ENCODE data around the gene HEBP1. TPM values are rescaled to one million over a fixed set of nuclear protein-coding genes. Genes with fewer than 3 reads are reported as not detected.
A peak's percentile ranks its signal among the peaks of the same experiment; 100 is the strongest.

HEBP1 gene
- total RNA-seq, 1 experiment from 2014 or later, result 22.2 TPM

DNA sequence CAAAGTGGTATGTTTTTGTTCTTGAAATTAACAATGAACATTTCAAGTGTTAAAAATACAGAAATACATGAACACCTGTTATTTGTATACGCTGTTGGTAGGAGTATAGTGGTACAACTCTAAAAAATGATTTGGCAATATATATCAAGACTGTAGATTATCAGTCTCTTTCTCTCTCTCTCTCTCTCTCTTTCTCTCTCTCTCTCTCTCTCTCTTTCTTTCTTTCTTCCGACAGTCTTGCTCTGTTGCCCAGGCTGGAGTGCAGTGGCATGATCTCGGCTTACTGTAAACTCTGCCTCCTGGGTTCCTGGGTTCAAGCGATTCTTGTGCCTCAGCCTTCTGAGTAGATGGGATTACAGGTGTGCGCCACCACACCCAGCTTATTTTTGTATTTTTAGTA, 12.6 kb downstream of the HEBP1 start:
- no peak overlapping the region for H2BK15ac ChIP-seq (ENCODE audit: low read depth, low read length)
- H3K36me3 Mint-ChIP-seq (ENCODE audit: insufficient read depth in 1 of 3, low read depth in 3 of 3), result peaks cover 19 to 37% (median 24%) of the 10 kb centered on the region in 3 experiments; a peak in 6 of 7 replicates
- no peak overlapping the region for H2AK5ac ChIP-seq (ENCODE audit: insufficient read length, low read length)
- H3K27ac Mint-ChIP-seq, result peak overlapping the region in 1 of 3 experiments; percentile 66; a peak in 1 of 7 replicates
- no peaks in the 10 kb centered on the region for H3K27me3 Mint-ChIP-seq (ENCODE audit: low read depth)
- H4K91ac ChIP-seq (ENCODE audit: insufficient read length, low read depth, low read length), result no peak overlapping the region
- H2BK120ac ChIP-seq (ENCODE audit: low read depth, low read length, poor library complexity, severe bottlenecking), result no peak overlapping the region
- H3K4me1 ChIP-seq (ENCODE audit: insufficient read depth, low read length), result peaks cover 7% of the 10 kb centered on the region; the same call in 1 of the 2 replicates
- no peak overlapping the region for H2BK12ac ChIP-seq (ENCODE audit: insufficient read length, low read depth, low read length)
- no peak overlapping the region for H4K8ac ChIP-seq (replicated peaks; ENCODE audit: insufficient read length, low read depth, low read length)
- no peaks in the 10 kb centered on the region for H3K79me2 ChIP-seq (ENCODE audit: insufficient read depth, low read length)
- H4K20me1 ChIP-seq (ENCODE audit: control insufficient read depth, insufficient read depth, insufficient read length), result no peaks in the 10 kb centered on the region
- H3K23ac ChIP-seq (ENCODE audit: insufficient read length, low read depth, low read length), result no peak overlapping the region
- no peak overlapping the region for H2AFZ ChIP-seq (ENCODE audit: low read length)
- no peak for TF ChIP-seq CTCF (conservative IDR thresholded peaks at IDR 0.05)
- no peak overlapping the region for H2BK20ac ChIP-seq (ENCODE audit: low read depth, low read length, poor library complexity, severe bottlenecking)
- no peak overlapping the region for H3T11ph ChIP-seq (ENCODE audit: low read length)
- no peak overlapping the region for H3K56ac ChIP-seq (ENCODE audit: insufficient read length, low read depth, low read length)
- H3K4ac ChIP-seq (ENCODE audit: low read depth, low read length), result no peak overlapping the region
- no peak overlapping the region for H4K5ac ChIP-seq (ENCODE audit: insufficient read length, low read depth, low read length)
- H2BK5ac ChIP-seq (ENCODE audit: insufficient read length, low read length), result no peak overlapping the region
- no peak overlapping the region for H3K14ac ChIP-seq (ENCODE audit: insufficient read depth, low read length)
- no peaks in the 10 kb centered on the region for H3K79me1 ChIP-seq (ENCODE audit: insufficient read depth, low read depth, low read length, poor library complexity, severe bottlenecking)
- H3K18ac ChIP-seq (ENCODE audit: insufficient read length, low read depth, low read length), result no peak overlapping the region
- H3K27me3 ChIP-seq (ENCODE audit: insufficient read depth, low read length), result no peaks in the 10 kb centered on the region
- no peak for DNase-seq
- H3K9ac ChIP-seq (ENCODE audit: extremely low read depth, insufficient read length, low read length), result no peak overlapping the region
- H3K4me2 ChIP-seq (ENCODE audit: insufficient read depth, insufficient read length, low read length), result no peak overlapping the region
- H3K9me3 Mint-ChIP-seq, result no peaks in the 10 kb centered on the region
- no peaks in the 10 kb centered on the region for H3K9me3 ChIP-seq (ENCODE audit: control insufficient read depth, low read depth, low read length)
- no peak overlapping the region for H3K4me3 Mint-ChIP-seq
- peaks cover 30 to 42% of the 10 kb centered on the region in 2 experiments for H3K4me1 Mint-ChIP-seq
- no peaks in the 10 kb centered on the region for H3K23me2 ChIP-seq (ENCODE audit: insufficient read length, low read depth, low read length, poor library complexity, severe bottlenecking)
- H3K27ac ChIP-seq (ENCODE audit: insufficient read length, low read depth, low read length), result no peak overlapping the region
- no CpG with 5 or more reads among the region's 5 CpGs for WGBS (ENCODE audit: extremely low coverage, insufficient read length, low lambda C conversion rate)

Data from H9 (cell line).